ENCODE results near the gene ZBED5. TPM values are rescaled to one million over a fixed set of nuclear protein-coding genes. Genes with fewer than 3 reads are reported as not detected.
"Not testable (repeated sequence)": the region's sequence is repeated elsewhere in the genome, so short reads cannot be mapped to it uniquely, and the experiment has no call there.

ZBED5 gene
- polyA plus RNA-seq, 3 donors, result 99.6 to 104 (median 101) TPM

- DNase-seq, result no peak
Measured at GRCh38 chr11:10846660-10847059, 11.2 kb downstream of the ZBED5 start.

- DNase-seq, result no peak
Measured at GRCh38 chr11:10845589-10845988, 12.3 kb downstream of the ZBED5 start.

GRCh38 chr11:10844796-10845195 lies 13.1 kb downstream of the ZBED5 start:
- DNase-seq, result no peak

GRCh38 chr11:10844356-10844755 lies 13.5 kb downstream of the ZBED5 start:
- no peak for DNase-seq

GRCh38 chr11:10838881-10839280 lies 19.0 kb downstream of the ZBED5 start:
- no peak for DNase-seq

- no peak for DNase-seq
Measured at GRCh38 chr11:10838083-10838482, 19.8 kb downstream of the ZBED5 start.

DNA sequence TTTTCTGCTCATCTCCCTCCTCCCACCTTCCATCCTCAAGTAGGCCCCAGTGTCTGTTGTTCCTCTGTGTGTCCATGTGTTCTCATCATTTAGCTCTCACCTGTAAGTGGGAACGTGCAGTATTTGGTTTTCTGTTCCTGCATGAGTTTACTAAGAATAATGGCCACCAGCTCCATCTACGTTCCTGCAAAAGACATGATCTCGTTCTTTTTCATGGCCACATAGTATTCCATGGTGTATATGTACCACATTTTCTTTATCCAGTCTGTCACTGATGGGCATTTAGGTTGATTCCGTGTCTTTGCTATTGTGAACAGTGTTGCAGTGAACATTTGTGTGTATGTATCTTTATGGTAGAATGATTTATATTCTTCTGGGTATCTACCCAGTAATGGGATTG lies 21.0 kb downstream of the ZBED5 start:
- not testable (repeated sequence) for DNase-seq

GRCh38 chr11:10829139-10829538 lies 28.7 kb downstream of the ZBED5 start:
- DNase-seq, result no peak

- no peak for DNase-seq
Measured at GRCh38 chr11:10828402-10828801, 29.5 kb downstream of the ZBED5 start.

GRCh38 chr11:10824888-10825287 lies 33.0 kb downstream of the ZBED5 start:
- DNase-seq, result no peak

GRCh38 chr11:10823152-10823579 lies 34.7 kb downstream of the ZBED5 start:
- no peak for DNase-seq

GRCh38 chr11:10822491-10822890 lies 35.4 kb downstream of the ZBED5 start:
- DNase-seq, result not testable (repeated sequence)

DNA sequence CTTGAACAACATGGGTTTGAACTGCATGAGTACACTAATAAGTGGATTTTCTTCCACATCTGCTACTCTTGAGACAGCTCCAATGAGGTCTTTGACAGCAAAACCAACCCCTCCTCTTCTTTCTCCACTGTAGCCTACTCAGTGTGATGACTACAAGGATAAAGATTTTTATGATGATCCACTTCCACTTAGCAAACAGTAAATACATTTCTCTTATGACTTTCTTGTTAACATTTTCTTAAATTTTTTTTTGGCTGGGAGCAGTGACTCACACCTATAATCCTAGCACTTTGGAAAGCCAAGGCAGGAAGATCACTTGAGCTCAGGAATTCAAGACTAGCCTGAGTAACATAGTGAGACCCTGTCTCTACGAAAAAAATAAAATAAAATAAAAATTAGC lies 39.3 kb downstream of the ZBED5 start:
- no peak for DNase-seq

- DNase-seq, result no peak
Measured at GRCh38 chr11:10813945-10814344, 43.9 kb downstream of the ZBED5 start.

GRCh38 chr11:10809373-10810160 lies 48.3 kb downstream of the ZBED5 start:
- peak; percentile 30 for DNase-seq

DNA sequence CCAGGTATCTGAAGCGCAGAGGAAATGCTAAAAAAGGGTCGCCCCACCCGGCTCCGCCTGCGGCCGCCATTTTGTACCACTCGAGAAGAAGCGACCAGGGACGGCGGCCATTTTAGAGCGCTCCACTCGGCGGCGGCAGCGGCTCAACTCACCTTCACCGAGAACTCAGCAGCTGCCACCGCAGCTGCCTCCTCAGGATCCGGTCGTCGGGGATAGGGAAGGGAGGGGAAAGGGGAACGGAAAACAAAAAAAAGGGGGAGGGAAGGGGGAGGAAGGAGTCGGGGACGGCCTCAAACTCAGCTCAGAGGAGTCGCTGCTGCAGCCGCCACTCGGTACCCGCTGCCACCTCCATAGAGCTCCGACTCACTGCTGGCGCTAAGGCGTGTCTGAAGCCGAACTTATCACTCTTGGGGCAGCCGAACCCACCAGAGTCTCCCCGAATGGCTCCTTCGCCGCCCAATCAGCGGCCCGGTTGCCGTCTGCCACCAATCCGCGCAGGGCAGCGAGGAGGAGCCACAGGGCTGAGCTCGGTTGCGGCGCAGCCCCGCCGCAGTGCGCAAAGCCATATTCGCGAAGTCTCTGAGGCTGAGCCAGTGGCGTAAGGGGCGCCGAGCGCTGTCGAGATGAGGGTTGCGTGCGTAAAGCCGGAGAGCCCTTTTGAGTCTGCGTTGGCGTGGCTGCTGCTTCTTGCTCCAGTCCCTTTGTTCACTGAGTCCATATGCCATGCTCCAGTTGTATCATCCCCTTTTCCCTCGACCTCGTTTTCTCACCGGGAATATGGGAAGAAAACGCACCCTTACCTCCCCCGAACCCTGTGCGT lies 49.1 kb downstream of the ZBED5 start, which contains the start of gene EIF4G2:
TSS of gene EIF4G2 (minus strand) at position 374 of the 820 bp plus-strand sequence.
- DNase-seq, result peak; percentile 98

DNA sequence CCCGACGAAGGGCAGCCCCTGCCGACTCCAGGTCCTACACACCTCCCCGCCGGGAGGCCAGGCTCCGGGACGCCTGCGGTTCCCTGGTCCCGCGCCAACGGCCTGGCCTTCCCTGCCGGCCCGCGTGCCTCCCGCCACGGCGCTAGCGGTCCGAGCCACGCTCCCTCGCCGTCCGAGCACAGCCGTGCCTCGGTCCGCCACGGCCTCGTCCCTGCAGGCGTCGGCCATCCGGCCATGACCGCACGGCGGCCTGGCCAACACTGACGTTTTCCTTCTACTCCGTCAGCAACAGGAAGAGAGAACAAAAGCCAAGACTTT lies 49.7 kb downstream of the ZBED5 start:
- DNase-seq, result no peak

DNA sequence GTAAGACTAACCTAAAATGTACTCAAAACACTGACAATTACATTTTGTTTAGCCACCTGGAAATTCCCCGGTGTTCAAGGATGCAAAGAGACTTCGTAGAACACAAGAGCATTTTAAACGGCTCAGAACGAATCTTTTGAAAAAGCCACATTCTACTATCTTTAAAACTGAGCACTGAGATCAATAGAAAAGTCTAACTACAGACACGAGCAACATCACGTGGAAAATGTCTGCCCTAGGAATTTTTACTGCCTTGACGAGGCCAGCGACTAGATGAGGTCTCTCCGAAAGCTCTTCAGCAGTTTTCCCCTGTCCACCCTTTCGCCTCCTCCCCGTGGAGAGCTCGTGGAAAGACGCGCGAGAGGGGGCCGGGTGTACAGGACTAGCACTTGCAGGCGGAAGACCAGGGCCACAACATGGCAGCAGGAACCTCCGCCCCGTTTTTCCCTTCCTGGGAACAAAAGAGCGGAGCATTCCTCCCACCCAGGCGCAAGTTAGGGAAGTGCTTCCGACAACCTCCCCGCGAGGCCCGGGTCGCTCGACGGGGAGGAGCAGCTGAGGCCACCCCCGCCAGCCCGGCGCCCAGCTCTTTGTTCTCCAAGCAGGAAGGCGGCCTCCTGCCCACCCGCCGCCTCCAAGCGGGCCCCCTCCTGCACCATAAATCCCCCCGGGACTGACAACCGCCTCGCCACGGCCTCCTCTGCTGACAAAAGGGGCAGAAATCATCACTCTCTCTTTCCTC lies 50.2 kb downstream of the ZBED5 start:
- peak; percentile 38 for DNase-seq

DNA sequence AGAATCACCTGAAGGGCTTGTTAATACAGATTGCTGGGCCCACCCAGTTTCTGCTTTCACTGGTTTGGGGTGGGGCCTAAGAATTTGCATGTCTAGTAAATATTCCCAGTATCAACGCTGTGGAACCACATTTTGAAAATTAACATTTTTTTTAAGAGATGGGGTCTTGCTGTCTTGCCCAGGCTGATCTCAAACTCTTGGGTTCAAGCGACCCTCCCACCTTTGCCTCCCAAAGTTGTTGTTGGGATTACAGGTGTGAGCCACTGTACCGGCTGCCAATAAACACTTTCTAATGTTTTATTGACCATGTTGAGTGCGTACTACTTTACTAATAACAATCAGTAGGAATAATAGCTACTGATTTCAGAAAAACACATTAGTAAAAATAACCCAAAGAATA lies 51.6 kb downstream of the ZBED5 start:
- DNase-seq, result no peak

GRCh38 chr11:10805741-10806140 lies 52.1 kb downstream of the ZBED5 start:
- DNase-seq, result no peak

- no peak for DNase-seq
Measured at GRCh38 chr11:10803676-10804075, 54.2 kb downstream of the ZBED5 start.

Data from renal pelvis (tissue), 4 donors.